NCI-H2196 treated with DMSO at 0.1 percent for 48 hours (cell line): ENCODE data around the gene ZBTB49.
A peak's percentile ranks its signal among the peaks of the same experiment; 100 is the strongest.
"Not testable (repeated sequence)": the region's sequence is repeated elsewhere in the genome, so short reads cannot be mapped to it uniquely, and the experiment has no call there.

Source experiments
- DNase-seq: peaks from one replicate; lab custom pipeline; 2025; ENCODE audit not compliant: unreplicated experiment; lab: John Stamatoyannopoulos, UW

ZBTB49 gene

DNA sequence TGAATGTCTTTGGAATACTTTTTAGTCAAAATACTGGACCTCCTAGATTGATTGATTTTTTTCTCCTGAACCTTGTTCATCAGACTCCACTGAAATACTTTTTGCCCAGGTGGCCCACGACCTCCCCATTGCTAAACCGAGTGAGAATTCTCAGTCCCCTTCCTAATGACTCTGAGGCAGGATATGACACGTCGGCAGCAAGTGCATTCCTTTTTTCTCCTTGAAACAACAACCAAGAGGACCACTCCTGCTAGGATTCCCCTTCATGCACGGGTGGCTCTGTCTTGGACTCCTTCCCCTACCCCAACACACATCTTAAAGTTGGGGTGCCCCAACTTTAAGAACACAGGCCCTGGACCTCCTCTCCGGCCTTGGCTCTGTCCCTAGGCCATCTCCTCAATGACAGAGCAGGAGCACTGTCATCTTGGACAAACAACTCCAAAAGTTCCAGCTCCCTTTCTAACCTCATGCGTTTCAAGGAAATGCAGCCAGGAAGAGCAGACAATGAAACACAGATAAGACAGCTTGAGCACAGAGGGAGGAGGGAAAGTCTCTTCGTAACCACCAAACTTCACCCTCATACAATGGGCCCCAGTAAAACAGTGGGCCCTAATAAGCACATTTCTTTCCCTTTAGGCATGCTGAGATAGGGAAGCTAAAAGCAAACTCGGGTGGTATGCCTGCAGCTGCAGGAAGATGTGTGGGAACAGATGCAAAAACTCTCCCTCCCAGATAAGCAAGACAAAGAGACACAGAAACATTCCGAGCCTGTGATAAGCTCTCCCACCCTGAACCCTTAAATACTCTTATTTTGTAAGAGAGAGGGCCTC, 33.9 kb downstream of the ZBTB49 start:
- no peak for DNase-seq

DNA sequence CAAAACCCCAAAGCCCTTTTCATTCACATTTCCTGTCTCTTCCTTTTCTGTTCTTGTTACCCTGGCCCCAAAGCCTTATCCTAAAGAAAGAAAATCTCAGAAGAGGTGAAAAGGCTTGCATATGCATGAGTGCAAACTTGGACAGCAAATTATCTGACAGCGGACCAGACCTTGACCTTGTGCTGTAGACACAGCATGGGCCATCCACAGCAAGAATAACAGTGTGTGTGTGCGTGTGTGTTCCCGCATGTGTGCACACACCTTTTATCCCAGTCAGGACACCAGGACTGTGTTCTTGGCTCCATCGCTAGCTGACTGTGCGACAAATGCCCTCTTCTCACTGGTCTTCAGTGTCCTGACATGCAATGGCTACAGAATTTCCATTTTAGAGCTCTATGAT, 35.3 kb downstream of the ZBTB49 start:
- no peak for DNase-seq

DNA sequence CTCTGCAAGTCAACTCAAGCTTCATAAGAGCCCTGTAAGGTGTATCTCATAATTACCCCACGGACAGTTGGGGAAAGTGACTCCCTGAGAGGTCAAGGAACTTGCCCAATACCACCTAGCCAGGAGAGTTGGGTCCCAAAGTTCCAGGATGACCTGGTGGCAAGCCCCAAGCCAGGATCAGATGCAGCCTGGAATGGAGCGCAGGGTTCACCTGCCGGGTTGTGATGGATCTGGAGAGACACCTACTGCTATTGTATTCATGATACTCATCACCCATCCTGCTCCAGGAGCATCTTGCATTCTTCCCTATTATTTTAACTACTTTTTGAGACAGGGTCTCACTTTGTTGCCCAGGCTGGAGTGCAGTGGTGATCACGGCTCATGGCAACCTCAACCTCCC, 36.1 kb downstream of the ZBTB49 start:
- DNase-seq = no peak

DNA sequence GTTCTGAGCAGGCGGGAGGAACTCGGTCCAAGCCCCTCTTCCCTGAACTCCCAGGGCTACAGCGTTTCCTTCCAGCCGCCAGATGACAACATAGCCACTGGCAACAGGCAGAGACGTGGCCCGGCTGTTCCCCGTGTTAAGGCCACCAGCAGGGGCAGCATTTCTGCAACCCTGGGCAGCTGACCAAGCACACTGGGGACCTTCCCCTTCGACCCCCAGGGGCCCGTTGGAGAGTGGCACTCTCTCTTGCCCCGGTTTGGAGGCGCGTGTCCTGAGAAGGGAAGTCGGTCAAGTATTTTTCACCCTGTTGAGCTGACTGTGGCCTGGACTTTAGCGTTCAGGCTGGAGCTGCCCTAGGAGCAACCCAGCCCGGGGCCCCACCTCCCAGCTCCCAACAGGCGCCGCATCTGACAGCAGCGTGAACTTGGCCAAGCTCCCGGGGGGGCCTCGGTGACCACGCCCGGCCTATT, 37.6 kb downstream of the ZBTB49 start:
- no peak for DNase-seq

DNA sequence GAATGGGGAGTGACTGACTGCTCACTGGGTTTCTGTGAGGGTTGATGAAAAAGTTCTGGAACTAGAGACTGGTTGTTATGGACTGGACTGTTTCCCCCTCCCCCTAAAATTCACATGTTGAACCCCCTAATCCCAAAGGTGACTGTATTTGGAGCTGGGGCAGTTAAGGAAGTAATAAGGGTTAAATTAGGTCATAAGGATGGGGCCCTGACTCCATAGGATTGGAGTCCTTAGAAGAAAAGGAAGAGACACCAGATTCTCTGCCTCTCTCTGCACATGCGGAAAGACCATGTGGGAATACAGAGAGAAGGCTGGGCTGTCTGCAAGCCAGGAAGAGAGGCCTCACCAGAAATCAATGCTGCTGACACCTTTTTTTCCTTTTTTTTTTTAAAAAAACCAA, 38.2 kb downstream of the ZBTB49 start:
- DNase-seq = no peak

DNA sequence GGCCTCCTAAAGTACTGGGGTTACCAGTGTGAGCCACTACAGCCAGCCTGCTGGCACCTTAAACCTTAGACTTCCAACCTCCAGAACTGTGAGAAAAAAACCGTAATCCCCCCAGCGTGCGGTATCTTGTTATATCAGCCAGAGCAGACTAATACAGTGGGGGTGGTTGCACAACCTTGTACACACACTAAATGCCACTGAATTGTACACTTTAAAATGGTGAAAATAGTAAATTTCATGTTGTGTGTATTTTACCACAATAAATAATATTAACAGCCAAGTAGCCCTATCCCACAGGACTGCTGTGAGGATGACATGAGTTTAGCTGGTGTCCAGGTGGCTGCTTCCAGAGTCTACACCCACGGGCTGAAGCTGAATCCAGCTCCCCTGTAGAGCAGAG, 38.8 kb downstream of the ZBTB49 start:
- no peak for DNase-seq

DNA sequence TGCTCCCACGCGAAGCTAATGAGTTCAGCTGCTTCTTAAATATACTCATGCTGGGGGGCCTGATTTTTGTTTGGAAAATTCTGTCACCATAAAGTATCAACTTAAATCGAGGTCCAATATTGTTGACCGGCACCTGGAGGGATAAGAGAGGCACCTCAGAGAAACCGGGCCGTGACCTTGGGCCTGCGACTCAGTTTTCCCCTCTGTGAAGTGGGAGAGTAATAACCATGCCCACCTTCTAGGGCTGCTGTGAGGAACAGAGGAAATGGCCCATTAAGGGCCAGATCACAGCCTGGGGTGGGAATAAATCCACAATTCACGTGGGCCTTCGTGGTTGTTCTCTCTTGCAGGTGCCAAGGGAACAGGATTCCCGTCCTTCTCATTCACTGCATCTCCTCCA, 39.4 kb downstream of the ZBTB49 start:
- DNase-seq = no peak

DNA sequence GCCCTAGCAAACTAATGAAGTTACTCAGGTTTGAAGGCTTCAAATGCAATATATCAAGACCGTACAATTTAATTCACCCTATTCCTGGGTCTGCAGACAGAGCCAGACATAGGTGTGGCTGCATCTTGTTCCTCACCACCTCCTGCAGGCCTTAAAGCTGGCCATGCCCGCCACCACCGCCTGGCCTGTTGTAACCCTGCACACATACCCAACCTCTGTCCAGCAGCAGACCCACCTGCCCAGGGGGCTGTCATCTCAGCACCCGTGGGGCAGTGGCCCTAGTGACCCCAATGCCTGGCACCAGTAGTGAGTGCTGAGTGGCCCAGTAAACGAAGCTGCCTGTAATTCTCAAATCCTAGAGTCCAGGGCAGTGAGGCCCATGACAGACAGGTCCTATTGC, 40.7 kb downstream of the ZBTB49 start:
- no peak for DNase-seq

DNA sequence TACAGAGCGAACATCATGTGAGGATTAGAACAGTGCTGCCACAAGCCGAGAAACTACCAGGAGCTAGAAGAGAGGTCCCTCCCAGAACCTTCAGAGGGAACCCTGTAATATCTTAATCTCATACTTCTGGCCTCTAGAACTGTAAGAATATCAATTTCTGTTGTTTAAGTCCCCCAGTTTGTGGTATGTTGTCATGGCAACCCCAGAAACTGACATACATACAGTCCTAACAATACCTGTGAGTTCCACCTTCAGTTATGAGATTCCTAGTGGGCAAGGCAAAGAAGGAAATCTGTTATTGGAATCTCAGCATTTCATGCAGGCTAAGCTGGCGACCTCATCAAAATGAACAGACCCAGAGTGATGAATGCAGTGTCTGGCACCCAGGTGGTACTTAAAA, 42.5 kb downstream of the ZBTB49 start:
- no peak for DNase-seq

DNA sequence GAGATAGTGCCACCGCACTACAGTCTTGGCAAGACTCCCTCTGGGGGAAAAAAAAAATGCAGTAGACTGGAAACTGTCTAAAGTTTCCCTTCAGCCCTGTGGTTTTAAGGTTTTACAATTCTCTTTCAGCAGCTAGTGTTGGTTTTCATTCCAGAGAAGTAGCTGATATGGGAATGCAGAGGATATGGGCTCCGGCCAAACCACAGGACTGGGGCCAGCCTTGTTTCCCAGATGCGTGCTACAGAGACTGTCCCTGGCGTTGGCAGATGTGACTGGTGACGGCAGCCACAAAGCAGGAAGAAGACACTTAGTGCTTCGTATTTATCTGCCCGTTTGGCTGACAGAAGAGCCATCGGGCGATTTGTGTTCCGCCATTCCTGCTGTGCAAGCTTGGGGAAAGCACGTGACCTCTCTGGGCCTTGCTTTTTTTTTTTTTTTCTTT, 43.2 kb downstream of the ZBTB49 start:
- DNase-seq = no peak

DNA sequence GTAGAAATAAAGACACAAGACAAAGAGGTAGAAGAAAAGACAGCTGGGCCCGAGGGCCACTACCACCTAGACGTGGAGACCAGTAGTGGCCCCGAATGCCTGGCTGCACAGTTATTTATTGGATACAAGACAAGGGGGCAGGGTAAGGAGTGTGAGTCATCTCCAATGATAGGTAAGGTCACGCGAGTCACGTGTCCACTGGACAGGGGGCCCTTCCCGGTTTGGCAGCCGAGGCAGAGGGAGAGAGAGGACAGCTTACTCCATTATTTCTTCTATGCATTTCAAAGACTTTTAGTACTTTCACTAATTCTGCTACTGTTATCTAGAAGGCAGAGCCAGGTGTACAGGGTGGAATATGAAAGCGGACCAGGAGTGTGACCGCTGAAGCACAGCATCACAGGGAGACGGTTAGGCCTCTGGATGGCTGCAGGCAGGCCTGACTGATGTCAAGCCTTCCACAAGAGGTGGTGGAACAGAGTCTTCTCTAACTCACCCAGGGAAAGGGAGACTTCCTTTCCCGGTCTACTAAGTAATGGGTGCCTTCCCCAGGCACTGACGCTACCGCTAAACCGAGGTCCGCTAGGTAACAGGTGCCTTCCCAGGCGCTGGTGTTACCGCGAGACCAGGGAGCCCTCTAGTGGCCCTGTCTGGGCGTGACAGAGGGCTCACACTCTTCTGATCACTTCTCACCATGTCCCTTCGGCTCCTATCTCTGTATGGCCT, 44.9 kb downstream of the ZBTB49 start:
- peak; percentile 49 for DNase-seq

DNA sequence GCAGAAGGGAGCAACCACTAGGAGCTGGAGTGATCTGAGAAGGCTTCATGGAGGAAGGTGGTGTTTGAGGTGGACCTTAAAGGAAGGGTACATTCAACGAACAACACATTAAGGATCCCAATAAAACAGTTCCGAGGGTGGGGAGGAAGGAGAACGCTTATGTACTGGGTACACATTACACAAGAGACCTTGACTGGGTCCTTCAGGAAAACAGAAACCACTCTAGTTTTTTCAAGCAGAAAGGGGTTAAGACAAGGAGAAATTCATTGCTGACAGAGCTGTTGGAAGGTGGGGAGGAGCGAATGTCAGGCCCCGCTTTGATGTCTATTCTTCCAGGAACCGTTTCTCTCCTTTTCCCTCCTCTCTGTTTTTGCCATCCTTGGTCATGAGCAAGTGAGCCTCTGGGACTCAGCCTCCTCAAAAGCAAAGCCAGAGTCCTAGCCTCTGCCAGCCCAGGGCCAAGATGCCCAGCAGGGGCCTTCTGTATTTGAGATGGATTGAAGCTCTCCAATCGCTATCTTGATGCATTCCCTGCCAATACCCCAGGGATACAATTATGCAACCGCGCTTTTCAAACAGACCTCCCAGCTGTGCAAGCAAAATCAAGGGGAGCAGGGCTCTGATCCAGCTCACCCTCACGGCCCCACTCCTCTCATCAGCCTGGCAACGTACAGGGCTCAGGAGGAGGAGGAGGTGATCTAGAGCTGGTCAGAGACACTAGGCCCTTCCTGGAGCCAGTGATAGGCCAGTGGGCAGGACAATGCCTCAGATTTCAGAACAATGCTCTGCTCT, 48.4 kb downstream of the ZBTB49 start:
- no peak for DNase-seq

DNA sequence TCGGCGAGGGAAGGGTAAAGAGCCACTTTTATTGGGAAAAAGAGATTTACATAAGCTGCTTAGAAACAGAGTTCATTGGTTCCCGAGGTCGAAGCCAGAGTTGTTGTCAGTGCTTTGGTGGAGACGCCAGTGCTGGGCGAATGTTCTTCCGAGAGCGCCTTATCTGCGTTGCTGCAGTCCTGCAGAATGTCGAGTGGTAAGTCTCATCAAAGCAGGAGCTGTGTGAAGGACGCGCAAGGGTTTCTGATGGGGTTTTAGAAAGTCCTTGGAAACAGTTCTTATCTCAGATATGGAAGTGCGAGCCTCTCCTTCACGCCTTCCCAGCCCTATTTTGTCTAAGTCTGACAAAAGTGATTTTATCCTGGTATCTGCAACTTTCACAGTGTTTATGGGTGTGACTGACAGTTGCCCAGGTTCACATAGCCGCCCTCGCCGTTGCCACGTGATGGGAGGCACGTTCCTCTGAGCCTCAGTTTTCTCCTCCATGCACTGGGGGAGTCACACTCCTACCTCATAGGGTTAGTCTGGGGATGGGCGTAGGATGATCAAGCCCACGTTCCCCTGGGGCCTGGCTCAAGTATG, 49.5 kb downstream of the ZBTB49 start:
- no peak for DNase-seq

DNA sequence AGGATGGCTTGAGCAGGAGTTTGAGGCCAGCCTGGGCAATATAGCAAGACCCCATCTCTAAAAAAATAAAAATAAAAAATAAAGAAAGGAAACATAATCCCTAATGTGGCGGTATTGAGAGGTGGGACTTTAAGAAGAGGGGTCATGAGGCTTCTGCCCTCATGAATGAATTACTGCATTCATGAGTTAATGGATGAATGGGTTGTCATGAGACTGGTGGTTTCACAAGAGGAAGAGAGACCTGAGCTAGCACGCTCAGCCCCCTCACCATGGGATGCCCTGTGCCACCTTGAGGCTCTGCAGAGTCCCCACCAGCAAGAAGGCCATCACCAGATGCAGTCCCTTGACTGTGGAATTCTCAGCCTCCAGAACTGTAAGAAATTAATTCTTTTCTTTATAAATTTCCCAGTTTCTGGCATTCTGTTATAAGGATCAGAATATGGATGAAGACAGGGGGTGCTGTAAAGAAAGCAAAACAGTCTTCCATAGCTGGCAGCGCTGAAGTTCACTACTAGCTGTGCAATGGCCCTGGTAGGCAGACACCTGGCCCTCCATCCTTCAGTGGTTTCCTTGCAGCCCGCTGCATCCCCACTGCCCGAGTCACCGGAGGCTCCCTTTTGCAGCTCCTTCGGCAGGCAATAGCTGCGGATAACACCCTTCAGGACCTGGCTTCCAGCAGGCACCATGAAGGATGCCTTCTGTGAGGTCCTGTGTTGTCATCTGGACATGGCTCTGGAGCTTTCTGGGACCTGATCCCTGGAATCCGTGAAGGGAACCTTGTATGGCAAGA, 52.0 kb downstream of the ZBTB49 start:
- no peak for DNase-seq

DNA sequence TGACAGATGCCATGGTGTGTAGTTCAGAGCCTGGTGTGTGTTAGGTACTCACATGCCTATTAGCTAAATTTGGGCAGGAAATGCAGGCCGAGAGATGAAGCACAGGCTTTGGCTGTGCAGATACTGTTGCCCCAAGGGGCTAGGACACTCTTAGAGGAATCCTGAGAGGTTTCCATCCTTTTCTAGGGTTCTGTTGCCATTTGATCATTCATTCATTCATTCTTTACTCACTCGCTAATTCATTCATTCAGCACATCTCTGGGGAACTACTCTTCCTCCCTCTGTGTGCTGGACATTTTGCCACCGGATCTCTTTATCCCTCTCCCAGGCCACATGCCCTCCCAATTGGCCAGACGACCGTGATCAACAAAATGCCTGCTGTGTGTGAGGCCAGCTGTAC, 53.0 kb downstream of the ZBTB49 start:
- DNase-seq = no peak

DNA sequence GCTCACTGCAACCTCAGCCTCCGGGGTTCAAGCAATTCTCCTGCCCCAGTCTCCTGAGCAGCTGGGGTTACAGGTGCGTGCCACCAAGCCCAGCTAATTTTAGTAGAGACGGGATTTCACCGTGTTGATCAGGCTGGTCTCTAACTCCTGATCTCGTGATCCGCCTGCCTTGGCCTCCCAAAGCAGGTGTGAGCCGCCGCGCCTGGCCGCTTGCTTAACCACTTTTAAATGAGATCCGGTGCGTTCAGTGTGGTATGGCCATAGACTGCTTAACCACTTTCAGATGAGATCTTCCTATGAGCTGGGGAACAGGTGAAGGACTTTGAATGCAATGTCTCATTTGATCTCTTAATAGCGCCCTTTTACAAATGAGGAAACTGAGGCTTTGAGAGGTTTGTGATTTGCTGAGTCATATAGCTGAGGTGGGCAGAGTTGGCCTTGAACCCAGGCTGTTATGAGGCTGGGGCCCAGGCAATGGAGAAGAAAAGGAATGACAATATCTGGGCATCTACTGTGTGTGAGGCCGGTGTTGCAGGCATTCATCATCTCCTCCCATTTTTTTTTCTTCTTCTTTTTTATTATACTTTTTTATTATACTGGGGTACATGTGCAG, 55.0 kb downstream of the ZBTB49 start:
- no peak for DNase-seq

DNA sequence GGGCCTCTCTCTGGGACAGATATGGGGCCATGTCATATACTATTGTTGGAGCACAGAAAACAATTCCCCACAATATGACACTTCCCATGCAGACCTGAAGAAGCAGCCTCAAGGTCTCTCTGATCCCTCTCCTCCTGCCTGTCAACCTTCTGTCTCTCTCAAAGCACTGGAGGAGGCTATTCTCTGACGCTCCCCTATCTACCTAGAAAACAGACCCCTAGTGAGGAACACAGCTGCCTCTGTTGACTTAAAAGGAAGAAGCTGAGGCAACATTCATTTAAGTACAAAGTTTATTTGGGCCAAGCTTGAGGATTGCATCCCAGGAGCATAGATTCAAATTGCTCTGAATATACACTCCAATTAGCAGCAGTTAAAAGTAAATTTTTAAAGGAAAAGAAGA, 57.5 kb downstream of the ZBTB49 start:
- no peak for DNase-seq

DNA sequence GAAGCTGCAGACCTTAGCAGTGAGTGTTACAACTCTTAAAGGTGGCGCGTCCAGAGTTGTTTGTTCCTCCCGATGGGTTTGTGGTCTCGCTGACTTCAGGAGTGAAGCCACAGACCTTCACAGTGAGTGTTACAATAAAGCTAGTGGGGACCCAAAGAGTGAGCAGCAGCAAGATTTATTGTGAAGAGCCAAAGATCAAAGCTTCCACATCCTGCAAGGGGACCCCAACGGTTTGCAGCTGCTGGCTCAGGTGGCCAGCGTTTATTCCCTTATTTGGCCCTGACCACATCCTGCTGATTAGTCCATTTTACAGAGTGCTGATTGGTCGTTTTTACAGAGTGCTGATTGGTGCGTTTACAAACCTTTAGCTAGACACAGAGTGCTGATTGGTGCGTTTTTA, 58.5 kb downstream of the ZBTB49 start:
- not testable (repeated sequence) for DNase-seq

DNA sequence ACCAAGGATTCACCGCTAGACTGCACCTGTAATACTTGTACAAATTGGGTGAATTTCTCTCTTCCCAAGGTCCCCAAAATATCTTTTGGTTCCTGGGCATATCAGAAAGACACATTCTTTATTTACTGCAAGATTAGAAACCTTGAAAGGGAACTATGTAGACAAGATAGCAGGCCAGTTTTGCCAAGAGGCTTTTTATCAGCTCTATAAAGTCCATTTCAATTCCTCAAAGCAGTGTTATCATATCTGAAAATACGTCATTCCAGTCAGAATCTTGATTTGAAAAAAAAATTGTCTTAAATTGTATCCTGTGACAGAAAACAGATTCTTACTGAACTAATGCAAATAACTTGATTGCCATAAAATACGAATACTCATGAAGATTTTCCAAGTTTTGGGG, 59.8 kb downstream of the ZBTB49 start:
- DNase-seq = no peak

DNA sequence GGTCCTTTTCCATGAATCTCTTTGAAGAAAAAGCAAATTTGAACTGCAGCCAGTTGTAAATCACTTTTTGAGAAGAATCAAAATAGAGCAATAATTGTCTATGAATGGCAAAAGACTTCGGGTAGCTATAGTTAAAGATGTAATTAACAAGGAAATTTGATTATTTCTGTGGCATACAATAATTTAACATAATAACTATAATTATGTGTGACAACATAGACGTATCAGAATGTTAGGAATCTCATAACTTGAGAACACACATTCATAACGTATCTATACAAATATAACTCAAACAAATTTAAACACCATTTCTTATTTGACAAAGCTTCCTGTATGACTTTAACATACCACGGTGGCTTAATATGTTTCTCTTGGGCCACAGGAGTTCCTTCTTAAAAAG, 60.9 kb downstream of the ZBTB49 start:
- no peak for DNase-seq
